ENCODE data around the gene IRF2BP1.

The IRF2BP1 gene

GRCh38 chr19:45885556-45886426 is at the start of gene IRF2BP1:
TSS of gene IRF2BP1 (minus strand) at chr19:45886141. CDS start at chr19:45885774, 367 bp downstream.
- peak; percentile 77 to 79 for DNase-seq (ENCODE audit: low read depth in 2 of 2)

DNA sequence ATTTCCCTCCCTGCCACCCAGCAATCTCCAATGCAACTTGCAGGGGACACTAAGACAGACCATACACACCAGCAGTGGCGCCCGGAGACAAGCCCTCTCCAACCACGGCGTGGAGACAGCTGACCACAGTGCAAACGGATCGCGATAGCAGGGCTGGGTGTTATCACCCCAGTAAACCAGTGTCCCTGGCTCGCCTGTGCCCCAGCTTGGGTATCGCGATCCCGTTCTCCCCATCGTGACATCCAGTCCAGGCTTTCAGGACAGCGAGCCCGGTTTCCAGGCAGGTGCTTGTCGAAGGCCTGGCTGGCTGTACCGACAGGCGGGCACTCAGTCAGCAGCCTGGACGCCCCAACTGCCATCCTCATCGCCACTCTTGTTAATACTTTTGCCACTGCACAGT is 49.3 kb upstream of the IRF2BP1 start:
- DNase-seq (ENCODE audit: low read depth in 2 of 2), result no peak

GRCh38 chr19:45934551-45935230 is 48.8 kb upstream of the IRF2BP1 start:
- DNase-seq (ENCODE audit: low read depth in 2 of 2), result no peak

- no peak for DNase-seq (ENCODE audit: low read depth in 2 of 2)
Observed at GRCh38 chr19:45933759-45934158, 47.8 kb upstream of the IRF2BP1 start.

GRCh38 chr19:45931055-45931454 is 45.1 kb upstream of the IRF2BP1 start:
- DNase-seq (ENCODE audit: low read depth in 2 of 2), result no peak

- no peak for DNase-seq (ENCODE audit: low read depth in 2 of 2)
Observed at GRCh38 chr19:45929247-45929646, 43.3 kb upstream of the IRF2BP1 start.

DNA sequence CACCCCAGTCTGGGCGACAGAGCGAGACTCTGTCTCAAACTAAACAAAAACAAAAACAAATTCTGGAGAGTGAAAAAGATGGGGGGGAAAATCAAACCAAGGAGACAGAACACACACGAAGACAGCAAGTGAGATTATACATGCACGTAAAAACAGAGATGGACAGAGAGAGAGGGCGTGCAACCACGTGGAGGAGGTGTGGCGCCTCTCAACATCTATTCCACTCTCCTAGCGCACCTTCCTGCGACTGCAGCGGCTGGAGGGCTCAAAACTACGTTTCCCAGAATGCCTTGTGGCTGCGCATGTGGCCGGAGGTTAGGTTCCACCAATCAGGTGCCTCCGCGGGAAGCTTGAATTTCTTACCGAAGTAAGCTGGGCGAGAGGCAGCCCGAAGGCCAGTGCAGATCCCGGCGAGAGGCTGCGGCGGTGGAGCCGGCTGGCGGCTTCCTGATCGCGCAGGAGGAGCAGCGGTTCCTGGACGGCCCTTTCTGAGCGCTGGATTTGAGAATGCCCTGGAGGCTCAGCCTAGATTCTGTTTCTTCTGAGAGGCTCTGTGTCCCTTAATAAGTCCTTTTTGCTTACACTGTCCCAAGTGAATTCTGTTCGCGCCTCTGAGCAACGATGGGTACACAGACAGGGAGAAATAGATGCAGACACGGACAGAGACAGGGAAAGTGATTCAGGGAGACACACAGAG is 41.8 kb upstream of the IRF2BP1 start:
- DNase-seq (ENCODE audit: low read depth in 2 of 2), result peak; percentile 61 to 76

GRCh38 chr19:45924891-45925447 is 39.0 kb upstream of the IRF2BP1 start:
- DNase-seq (ENCODE audit: low read depth in 2 of 2), result no peak

- DNase-seq (ENCODE audit: low read depth in 2 of 2), result no peak
Observed at GRCh38 chr19:45922281-45922680, 36.3 kb upstream of the IRF2BP1 start.

DNA sequence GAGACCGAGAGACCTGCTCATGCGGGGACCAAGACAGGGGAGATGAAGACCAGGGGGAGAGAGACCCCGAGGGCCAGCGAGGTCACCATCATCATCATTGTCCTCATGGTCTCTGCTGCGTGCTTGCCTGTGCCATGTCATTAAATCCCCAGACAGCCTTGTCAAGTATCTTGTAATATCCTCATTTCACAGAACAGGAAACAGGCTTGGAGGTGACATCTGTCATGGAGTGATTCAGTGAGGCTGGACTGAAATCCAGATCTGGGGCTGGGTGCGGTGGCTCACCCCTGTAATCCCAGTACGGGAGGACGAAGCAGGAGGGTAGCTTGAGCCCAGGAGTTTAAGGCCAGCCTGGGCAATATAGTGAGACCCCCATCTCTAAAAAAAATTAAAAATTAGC is 34.5 kb upstream of the IRF2BP1 start:
- no peak for DNase-seq (ENCODE audit: low read depth in 2 of 2)

DNA sequence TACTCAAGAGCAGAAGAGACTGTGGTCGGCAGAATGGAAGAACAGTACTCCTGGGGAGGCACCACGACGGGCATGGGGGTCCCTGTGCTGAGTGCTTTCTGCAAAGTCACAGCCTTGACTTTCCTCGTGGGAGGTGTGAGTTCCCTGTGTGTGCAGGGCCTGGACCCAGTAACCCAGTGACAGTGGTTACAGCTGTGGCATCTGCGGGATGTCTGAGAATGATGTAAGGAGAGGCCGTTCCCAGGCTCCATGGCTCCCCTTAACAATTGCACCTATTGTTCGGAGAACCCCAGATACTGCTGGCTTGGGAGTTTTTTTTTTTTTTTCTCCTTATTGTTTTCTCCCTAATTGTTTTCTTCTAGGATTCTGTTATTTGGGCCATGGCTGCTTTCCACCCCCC is 33.7 kb upstream of the IRF2BP1 start:
- DNase-seq (ENCODE audit: low read depth in 2 of 2), result no peak

DNA sequence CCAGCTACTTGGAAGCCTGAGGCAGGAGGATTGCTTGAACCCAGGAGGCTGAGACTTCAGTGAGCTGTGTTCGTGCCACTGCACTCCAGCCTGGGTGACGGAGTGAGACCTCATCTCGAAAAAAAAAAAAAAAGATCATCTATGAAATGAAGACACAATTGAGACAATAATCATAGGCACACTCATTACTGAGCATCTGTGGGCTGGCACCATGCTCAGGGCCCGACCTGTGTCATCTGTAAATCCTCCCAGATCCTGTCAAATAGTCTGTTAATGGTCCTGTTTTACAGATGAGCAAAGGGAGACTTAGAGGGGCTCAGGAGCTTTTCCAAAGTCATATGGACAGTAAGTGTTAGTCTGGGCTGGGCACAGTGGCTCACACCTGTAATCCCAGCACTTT is 32.8 kb upstream of the IRF2BP1 start:
- DNase-seq (ENCODE audit: low read depth in 2 of 2), result no peak

GRCh38 chr19:45917421-45918091 is 31.6 kb upstream of the IRF2BP1 start:
- DNase-seq (ENCODE audit: low read depth in 2 of 2), result no peak

DNA sequence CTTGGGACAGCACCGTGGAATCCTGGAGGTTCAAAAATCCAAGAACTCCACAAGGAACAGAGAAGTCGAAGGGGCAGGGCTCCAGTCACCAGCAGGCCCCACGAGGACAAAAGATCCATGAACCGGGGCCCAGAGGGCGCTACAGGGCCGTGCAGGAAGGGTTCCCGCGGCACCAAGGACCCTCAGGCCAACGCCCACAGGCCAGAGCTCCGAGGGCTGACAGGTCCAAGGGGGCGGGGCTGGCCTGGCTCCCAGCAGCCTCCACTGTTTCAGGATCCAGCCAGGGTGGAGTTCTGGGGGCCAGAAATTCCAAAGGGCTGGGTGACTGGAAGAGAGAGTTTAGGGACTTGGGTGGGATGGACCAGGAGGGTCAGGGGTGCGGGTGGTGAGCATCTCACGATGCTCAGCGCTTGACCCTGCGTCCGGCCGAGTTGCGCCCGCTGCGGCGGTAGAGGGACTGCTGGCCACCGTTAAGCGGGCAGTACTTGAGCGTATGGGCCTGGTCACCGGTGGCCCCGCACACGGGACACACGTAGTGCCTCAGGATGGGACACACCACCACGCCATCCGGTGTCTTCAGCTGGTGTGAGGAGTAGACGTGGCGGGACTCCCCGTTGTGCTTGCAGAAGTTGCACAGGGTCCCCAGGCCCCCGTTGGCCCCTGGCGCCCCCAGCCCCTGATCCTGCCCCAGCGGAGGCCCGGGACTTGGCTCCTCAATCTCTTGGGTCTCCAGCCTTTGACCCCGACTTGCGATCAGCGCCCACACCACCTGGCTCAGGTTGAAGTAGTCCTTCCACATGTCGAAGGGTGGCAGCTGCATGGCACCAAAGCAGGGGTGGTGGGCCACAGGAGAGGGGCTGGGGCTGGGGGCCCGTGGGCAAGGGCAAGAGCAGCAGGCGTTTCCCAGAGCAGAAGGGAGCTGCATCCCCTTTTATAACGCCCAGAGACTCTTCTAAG is 28.2 kb upstream of the IRF2BP1 start, which contains the start of gene NANOS2:
Gene NANOS2 (minus strand): TSS at position 905 of the 957 bp plus-strand sequence. CDS start 85 bp downstream, at position 820.
- no peak for DNase-seq (ENCODE audit: low read depth in 2 of 2)

GRCh38 chr19:45911291-45911690 is 25.4 kb upstream of the IRF2BP1 start:
- no peak for DNase-seq (ENCODE audit: low read depth in 2 of 2)

- DNase-seq (ENCODE audit: low read depth in 2 of 2), result no peak
Observed at GRCh38 chr19:45908956-45909355, 23.0 kb upstream of the IRF2BP1 start.

GRCh38 chr19:45906221-45906620 is 20.3 kb upstream of the IRF2BP1 start:
- no peak for DNase-seq (ENCODE audit: low read depth in 2 of 2)

GRCh38 chr19:45905011-45905410 is 19.1 kb upstream of the IRF2BP1 start:
- DNase-seq (ENCODE audit: low read depth in 2 of 2), result no peak

- peak; percentile 97 to 99 for DNase-seq (ENCODE audit: low read depth in 2 of 2)
Observed at GRCh38 chr19:45902651-45903625, 17.0 kb upstream of the IRF2BP1 start.
